HG02885 (cell line): ENCODE measurements around the gene TSPAN13.

Experiments used
- ATAC-seq: cut with Tn5 transposase; IDR thresholded peaks from one replicate; pipeline ENCODE4 v1.9.1; 2021; ENCODE audit warnings: mild to moderate bottlenecking; ENCODE audit not compliant: unreplicated experiment, poor library complexity

The TSPAN13 gene

DNA sequence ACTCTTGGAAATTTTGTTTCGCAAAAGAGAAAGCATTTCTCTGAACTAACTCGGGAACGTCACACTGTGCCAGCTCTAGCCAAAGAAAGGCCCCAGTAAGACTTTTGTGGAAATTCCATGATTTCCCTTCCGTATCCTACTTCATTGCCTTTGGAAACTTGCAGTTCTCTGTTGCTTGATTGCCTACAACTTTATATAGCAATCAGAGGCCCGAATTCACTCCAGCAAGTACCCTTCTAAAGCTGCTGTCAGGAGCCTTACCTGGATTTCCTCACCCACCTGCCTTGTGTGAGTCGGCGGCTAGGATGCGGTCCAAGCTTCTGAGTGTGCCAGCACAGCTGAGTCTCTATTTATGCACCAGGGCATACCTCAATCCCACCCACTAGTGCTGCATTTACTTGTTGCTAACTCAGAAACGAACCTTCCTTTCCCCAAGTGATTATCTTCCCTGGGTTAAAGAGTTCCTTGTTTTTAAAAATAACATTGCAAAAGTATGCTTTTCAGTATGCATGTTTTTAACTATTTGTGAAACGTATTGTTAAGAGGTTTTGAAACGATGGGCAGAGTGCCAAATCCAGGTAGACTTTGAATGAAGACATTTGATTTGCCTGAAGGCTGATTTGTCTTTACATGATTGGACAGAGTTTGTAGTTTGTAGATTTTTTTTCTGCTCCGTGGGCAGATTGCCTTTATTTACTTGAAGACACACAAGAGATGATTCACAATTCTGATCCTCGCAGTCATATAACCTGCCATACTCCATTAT is 51.3 kb downstream of the TSPAN13 start, which contains the start of gene AGR2:
Gene AGR2, minus strand, starts transcription at position 326 of the 766 bp plus-strand sequence. CDS start 3,203 bp downstream, outside the sequence.
- ATAC-seq = no peak

DNA sequence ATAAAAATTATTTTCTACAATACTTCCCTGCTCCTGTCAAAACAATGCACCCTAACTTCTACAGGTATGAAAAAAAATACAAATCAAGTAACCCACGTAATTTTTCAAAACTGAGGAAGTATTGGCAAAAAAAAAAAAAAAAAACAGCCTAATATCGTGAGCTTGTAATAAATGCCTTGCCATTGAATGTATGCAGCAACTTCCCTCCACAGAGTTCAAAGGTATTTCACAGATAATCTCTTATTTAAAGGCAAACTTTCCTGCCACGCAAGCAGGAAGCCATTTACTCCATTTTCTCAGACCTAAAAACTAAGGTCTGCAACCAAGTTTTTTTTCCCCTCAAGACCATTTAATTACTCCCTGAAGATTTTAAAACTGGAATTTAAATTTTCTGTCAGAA is 51.9 kb downstream of the TSPAN13 start:
- no peak for ATAC-seq

DNA sequence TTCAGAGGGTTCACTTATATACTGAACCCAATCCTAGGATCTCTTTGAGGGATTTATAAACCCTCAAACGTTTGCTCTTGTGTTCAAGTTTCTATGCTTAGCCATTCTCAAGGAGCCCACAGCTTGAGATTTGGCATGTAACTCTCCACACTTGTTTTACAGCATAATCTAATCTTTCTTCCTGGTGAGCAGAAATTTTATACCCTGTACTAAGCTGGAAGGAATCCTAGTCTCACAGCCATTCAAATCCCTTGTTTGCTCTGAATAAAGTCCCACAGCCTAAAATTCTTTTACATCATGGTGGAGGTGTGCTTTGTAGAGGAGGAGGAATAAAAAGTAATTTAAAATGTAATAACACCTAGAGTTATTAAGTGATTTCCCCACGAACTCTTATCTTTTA is 56.6 kb downstream of the TSPAN13 start:
- no peak for ATAC-seq

DNA sequence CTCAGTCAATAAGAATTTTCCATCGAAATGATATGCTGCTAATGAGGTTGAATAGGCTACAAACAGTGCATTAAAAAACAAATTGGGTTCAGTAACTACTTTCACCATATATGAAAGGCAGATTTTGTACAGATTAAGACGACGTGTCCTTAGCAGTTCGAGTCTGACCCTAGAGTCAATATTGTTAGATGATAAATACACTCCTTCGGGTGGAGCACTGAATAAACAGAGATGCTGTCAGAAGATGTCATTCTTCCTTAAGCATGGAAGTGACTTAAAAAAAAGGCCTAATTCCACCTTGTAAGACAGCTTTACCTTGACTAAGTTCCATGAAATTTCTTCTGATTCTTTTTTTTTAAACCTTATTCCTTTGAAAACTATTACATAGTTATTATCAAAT is 57.0 kb downstream of the TSPAN13 start:
- ATAC-seq = no peak

DNA sequence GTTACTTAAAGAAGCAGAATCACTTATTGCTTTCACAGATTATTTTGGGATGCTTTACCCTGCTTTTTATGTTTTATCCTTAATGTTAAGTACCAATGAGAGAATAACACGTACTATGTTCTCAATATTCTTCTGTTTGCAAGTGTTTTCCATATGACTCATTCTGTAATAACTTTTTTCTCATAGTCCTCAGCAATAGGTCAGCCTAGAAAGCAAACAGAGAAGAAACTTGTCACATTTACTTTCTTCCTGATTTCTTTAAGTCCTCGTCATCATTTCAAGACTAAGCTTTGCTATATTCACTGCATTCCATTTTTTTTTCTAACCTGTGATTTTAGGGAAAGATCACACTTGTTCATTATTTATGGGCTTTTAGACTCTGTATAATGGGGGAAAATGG is 58.0 kb downstream of the TSPAN13 start:
- ATAC-seq = no peak

DNA sequence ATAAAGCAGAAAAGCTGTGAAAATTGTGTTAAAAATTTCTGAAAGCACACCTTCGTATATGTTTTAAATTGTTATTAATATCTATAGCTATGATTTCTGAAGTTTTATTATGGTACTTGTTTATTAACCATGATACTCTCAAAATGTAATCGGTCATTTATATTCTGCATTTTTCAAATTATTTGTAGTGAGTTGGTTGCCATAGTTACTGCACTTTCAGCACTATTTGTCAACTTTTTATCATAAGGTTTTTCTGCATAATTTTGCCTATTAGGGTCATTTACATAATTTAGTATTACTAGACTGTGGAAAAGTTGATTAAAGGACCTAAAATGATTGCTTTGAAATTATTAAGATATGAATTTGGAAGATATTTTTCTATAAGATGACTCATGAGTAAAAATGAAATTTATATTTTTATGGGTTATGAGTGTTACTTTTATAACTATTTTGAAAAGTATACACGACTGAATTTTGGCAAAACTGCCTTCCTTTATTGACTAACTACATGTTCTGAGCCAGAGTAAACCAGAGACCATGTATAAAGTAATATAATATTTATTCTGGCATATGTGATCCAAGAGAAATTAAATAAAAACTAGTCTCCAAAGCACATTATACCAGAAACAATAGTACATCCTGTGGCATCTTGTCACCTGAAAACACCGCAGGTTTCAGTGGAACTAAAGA is 59.1 kb downstream of the TSPAN13 start:
- ATAC-seq = no peak

DNA sequence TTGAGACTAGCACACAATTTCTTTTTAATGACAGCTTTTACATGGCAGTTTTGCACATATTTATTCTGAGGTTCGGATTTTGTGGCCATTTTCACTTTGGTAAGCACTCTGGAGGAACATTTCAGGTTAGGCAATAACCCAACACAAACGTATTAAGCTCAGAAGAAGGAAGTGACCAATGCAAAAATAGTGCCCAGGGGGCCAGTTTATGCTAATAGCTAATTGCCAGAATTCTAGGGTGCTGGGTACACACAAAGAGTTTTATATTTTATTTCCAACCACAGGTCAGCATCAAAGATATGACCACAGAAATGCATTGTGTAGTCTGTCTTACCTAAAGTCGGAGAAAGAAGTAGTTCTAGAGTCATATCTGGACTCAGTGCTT is 59.7 kb downstream of the TSPAN13 start:
- ATAC-seq = no peak

DNA sequence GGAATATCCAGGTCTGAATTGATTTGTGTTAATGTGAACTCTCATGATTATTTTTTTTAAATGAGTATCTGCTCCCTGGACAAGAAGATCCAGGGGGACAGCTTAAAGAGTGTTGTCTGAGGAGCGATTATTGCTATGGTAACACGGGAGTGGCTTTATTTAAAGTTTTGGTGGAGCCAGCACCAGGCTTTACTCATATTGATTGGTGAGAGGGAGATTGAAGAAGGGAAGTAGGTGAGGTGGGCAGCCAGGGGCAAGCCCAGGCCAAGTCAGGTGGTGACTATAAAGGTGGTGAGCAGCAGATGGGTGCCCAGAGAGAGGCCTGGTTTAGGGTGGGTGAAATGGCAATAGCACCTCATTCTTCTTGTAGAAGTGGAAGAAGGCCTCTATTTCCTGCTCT is 61.4 kb downstream of the TSPAN13 start:
- no peak for ATAC-seq

DNA sequence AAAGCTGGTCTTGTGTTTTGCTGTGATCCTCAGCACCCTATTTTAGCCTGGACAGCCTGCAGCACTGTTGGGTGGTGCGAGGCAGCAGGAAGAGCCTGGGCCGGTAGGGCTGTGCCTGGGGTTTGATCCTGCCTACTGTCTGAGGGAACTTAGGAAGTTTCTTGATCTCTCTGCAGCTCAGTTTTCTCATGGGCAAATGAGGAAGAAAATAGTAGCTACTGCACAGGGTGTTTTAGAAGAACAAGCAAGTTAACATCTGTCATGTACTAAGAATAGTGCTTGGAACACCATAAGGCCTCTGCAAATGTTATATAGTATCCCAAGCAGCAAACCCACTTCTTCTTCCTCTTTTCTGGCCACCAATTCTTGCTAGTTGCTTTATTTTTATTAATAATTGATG is 63.3 kb downstream of the TSPAN13 start:
- ATAC-seq = no peak

DNA sequence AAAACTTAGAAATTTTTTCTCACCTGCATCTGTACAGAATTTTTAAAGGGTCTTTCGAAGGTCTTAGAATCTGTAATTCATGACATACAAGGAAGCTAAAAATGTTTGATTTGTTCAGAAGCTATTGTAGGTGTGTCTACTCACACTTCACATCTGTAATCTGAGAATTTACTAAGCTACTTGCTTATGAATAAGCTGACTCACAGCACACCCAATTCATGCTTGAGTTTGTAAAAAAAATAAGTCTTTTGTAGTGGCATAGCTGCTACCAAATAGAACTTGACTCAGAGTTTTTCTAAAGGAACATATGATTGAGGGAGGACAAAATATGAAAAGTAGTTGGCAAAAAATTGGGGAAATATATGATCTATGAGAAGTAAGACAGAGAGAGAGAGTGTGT is 64.0 kb downstream of the TSPAN13 start:
- no peak for ATAC-seq

DNA sequence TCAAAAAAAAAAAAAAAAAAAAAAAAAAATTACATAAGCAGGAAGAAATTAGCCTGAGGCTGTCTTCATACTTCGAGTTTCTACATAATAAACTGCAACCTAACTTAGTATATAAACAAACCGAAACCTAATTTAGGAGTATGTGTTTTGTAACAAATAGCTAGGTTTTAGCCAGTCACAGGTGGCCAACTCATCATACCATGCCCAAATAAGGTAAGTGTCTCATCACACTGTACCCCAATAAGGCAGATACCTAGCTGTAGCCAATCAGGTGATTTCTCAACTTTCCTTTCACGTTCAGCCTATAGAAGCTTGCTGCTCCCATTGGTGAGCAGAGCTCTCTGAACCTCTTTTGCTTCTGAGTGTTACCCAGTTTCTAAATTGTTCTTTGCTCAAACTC is 65.2 kb downstream of the TSPAN13 start:
- no peak for ATAC-seq

DNA sequence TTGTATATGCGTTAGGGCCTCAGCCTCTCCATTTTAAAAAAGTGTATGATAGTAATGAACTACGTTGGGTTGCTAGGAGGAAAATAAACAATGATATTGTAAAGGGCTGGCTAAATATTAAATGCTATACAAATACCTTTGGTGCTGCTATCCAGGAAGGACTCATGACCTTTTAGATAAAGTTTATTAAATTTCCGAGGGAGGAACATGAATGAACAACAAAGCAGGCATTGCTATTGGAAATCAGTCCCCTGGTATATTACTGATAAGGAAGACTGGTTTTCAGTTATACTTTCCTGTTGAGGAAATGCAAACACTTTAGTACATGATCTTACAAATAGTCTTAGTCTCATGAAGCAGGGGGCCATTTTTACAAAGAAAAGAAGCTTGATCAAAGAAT is 68.5 kb downstream of the TSPAN13 start:
- ATAC-seq = no peak

DNA sequence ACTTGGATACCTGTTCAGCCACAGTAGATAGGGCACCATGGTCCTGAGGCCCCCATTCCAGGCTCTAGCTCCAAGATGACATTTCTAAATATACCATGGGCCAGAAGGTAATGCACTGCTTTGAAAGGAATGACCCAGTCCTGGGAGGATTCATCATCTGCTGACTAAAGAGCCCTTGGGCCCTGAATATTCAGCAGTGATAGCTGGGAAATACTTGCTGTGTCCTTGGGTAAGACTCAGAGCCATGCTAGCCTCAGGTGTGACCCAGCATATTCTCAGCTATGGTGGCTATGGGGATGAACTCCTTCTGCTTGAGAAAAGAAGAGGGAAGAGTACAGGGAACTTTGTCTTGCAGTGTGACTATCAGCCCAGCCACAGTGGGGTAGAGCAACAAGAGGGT is 72.5 kb downstream of the TSPAN13 start:
- no peak for ATAC-seq

DNA sequence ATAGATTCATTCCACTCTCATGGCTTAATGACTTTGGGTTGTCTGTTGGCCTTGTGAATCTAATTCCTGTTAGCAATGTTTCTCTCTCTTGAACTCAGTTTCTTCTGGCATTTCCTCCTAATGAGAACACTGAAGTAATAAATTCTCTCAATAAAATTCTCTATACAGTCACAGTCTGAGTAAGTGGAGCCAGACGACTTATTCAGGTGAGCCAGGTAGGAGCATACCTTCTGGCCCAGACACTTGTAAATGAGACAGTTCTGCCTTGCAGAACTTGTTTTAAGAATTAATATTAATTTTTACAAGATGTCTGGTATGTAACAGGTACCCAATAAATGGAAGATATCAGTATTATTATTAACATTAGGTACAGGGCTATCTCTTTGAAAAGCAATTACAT is 79.8 kb downstream of the TSPAN13 start:
- no peak for ATAC-seq
